ENCODE measurements around the gene CXCL11.

GRCh38 chr4:76066546-76066945 is 30.7 kb upstream of the CXCL11 start:
- no peak for TF ChIP-seq CTCF (IDR thresholded peaks at IDR 0.05; ENCODE audit: low read depth, low read length, poor library complexity, severe bottlenecking)
- no peak for TF ChIP-seq EZH2phosphoT487 (IDR thresholded peaks at IDR 0.05; ENCODE audit: borderline replicate concordance, low read length)
